ENCODE data around the gene TUBB4A.

DNA sequence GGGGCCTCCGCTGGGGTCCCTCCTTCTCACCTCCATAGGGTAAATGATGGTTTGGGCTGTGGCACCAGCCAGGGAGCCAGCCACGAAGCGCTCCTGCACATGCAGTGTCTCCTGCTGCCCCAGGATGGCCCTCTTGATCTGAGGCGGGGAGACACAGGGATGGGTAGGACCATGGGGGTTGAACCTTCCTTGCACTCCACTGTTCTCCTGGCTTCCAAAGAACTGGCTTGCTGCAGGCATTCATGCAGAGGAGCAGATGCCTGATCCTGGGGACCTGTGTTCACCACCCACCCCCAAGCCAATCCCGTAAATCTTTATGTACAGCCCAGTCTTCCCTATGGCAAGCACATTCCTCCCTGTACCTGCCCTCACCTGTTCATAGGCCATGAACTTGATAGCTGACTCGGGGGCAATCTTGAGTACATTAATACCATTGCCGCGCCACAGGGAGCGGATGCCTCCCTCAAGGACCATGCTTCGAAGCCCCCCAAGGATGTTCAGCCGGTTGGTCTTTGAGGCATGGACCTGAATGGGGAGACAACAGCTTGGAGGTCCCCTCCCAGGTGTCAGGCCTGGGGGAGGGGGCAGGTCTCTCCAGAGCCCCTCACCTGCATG, 48.1 kb downstream of the TUBB4A start:
- TF ChIP-seq EP300 (IDR thresholded peaks at IDR 0.05; ENCODE audit: borderline replicate concordance) (no peak), NFIC (IDR thresholded peaks at IDR 0.05) (no peak), REST (IDR thresholded peaks at IDR 0.05; ENCODE audit: low read depth) (no peak)
